Esophagus squamous epithelium (tissue), 5 donors: ENCODE measurements around the gene CINP. TPM values are rescaled to one million over a fixed set of nuclear protein-coding genes. Genes with fewer than 3 reads are reported as not detected.

Experiments
- DNase-seq: peaks from one replicate; lab custom pipeline; 2025; lab: John Stamatoyannopoulos, UW
- H3K27ac ChIP-seq, 4 donors: fragments of 200-600 bp; sonication (generic); one replicate each; pipeline ENCODE4 v1.5.1; 2016 to 2019; ENCODE audit warnings: mild to moderate bottlenecking in 1 of 4
- H3K27me3 ChIP-seq, 4 donors: fragments of 200-600 bp; sonication (generic); 1 replicate in 3 of 4; 2 replicates in 1 of 4; pipeline versions ENCODE4 v1.5.1 to v1.6.0; 2017 to 2021; ENCODE audit warnings: antibody characterized with exemption in 1 of 4
- H3K36me3 ChIP-seq, 3 donors: fragments of 200-600 bp; sonication (generic); one replicate each; pipeline ENCODE4 v1.5.1; 2016 to 2019
- H3K4me1 ChIP-seq, 3 donors: fragments of 200-600 bp; sonication (generic); one replicate each; pipeline ENCODE4 v1.5.1; 2017 to 2019
- H3K4me3 ChIP-seq, 4 donors: fragments of 200-600 bp; sonication (generic); 1 replicate in 3 of 4; 2 replicates in 1 of 4; pipeline ENCODE4 v1.5.1; 2016 to 2019; ENCODE audit warnings: mild to moderate bottlenecking in 2 of 4, moderate library complexity in 1 of 4
- H3K9me3 ChIP-seq, 3 donors: fragments of 200-600 bp; sonication (generic); one replicate each; pipeline ENCODE4 v1.5.1; 2016 to 2019
- CTCF ChIP-seq, 6 experiments: fragments of 450-650 bp in 4 of 6; fragments of 200-600 bp in 2 of 6; sonication (generic) in 2 of 6; IDR thresholded peaks; one replicate each; pipeline ENCODE4 v1.5.1; 2016 to 2019; ENCODE audit warnings: antibody characterized with exemption in 6 of 6, mild to moderate bottlenecking in 4 of 6, moderate library complexity in 4 of 6
- POLR2A ChIP-seq, 4 donors: fragments of 450-650 bp; IDR thresholded peaks; one replicate each; pipeline ENCODE4 v1.6.1; 2017; ENCODE audit warnings: antibody characterized with exemption in 4 of 4, mild to moderate bottlenecking in 4 of 4, moderate library complexity in 3 of 4
- WGBS, 2 donors: methylation state at CpG; one replicate each; pipeline ENCODE4 v1.1.5; 2018; 5-methylcytosine and 5-hydroxymethylcytosine counted together
- intact Hi-C: fragments of 100-400 bp; cut with DNase I; formaldehyde crosslinking; loops from one replicate; pipeline ENCODE4 v1.15.0; 2022
- total RNA-seq, 4 donors: library from RNA; depleted of rRNA; stranded (reverse); fragments of >200 nt; gene quantifications; one replicate each; pipeline ENCODE4 v1.1.0, GENCODE V29; 2016
- donor health status: DM: yes; HTN: yes; CAD: no.

The CINP gene
- total RNA-seq, 4 donors from 2014 or later = 23.2 to 42.4 (median 38.0) TPM

- Histone ChIP-seq H3K4me3 (no peak overlapping the region), H3K36me3 (peaks cover 0 to 17% (median 0%) of the 10 kb centered on the region in 3 donors), H3K27ac (no peak overlapping the region), H3K27me3 (no peaks in the 10 kb centered on the region), H3K9me3 (no peaks in the 10 kb centered on the region), H3K4me1 (peaks cover 0 to 18% (median under 1%) of the 10 kb centered on the region in 3 donors)
- WGBS, 2 donors = 81% methylated on average over 7 to 9 of the region's 9 CpGs
- TF ChIP-seq CTCF (IDR thresholded peaks at IDR 0.05) = no peak
- no peak for TF ChIP-seq POLR2A (IDR thresholded peaks at IDR 0.05)
- intact Hi-C loops = no loop called here
- no peak for DNase-seq
These were observed 36.8 kb downstream of the CINP start for GRCh38 chr14:102325791-102326345.

- H3K27ac ChIP-seq = peak overlapping the region in 3 of 4 donors; percentile 61 to 67 (median 67)
- WGBS, 2 donors = 33% methylated on average over 7 to 8 of the region's 8 CpGs
- no peak overlapping the region for H3K4me3 ChIP-seq
- H3K27me3 ChIP-seq = no peaks in the 10 kb centered on the region
- no peak for DNase-seq
- intact Hi-C loops = no loop called here
- H3K36me3 ChIP-seq = peaks cover 0 to 17% (median 0%) of the 10 kb centered on the region in 3 donors
- H3K9me3 ChIP-seq = no peaks in the 10 kb centered on the region
- TF ChIP-seq POLR2A (IDR thresholded peaks at IDR 0.05) (no peak), CTCF (IDR thresholded peaks at IDR 0.05) (peak in 5 of 6 experiments; percentile 13 to 61 (median 37))
- H3K4me1 ChIP-seq = peaks cover 5 to 39% (median 8%) of the 10 kb centered on the region in 3 donors
These were observed 39.6 kb downstream of the CINP start for GRCh38 chr14:102323102-102323501.

GRCh38 chr14:102321456-102322422 lies 41.0 kb downstream of the CINP start:
- 92 to 95% methylated on average over 10 to 12 of the region's 12 CpGs for WGBS, 2 donors
- Histone ChIP-seq H3K27ac (no peak overlapping the region), H3K4me1 (peaks cover 8 to 51% (median 10%) of the 10 kb centered on the region in 3 donors), H3K9me3 (no peaks in the 10 kb centered on the region), H3K36me3 (peaks cover 0 to 14% (median 0%) of the 10 kb centered on the region in 3 donors), H3K27me3 (no peaks in the 10 kb centered on the region), H3K4me3 (no peak overlapping the region)
- TF ChIP-seq POLR2A (IDR thresholded peaks at IDR 0.05) (no peak), CTCF (IDR thresholded peaks at IDR 0.05) (no peak)
- no peak for DNase-seq
- intact Hi-C loops = no loop called here

GRCh38 chr14:102320671-102321455 lies 41.8 kb downstream of the CINP start:
- no peak for TF ChIP-seq CTCF (IDR thresholded peaks at IDR 0.05)
- TF ChIP-seq POLR2A (IDR thresholded peaks at IDR 0.05) = no peak
- H3K27ac ChIP-seq = peak overlapping the region; percentile 89 to 96 (median 94)
- intact Hi-C loops = no loop called here
- H3K4me3 ChIP-seq = peak overlapping the region in 3 of 4 donors; percentile 65 to 79 (median 78)
- H3K4me1 ChIP-seq = peaks cover 8 to 60% (median 19%) of the 10 kb centered on the region in 3 donors
- peaks cover 0 to 5% (median 0%) of the 10 kb centered on the region in 3 donors for H3K36me3 ChIP-seq
- no peaks in the 10 kb centered on the region for H3K27me3 ChIP-seq
- no peaks in the 10 kb centered on the region for H3K9me3 ChIP-seq
- WGBS, 2 donors = 90 to 96% methylated on average over 17 of the region's 17 CpGs
- DNase-seq = no peak
